Left lobe of liver (tissue), 2 donors: ENCODE data around the gene GNL2. TPM values are rescaled to one million over a fixed set of nuclear protein-coding genes. Genes with fewer than 3 reads are reported as not detected.
"Not testable (repeated sequence)": the region's sequence is repeated elsewhere in the genome, so short reads cannot be mapped to it uniquely, and the experiment has no call there.

Experiments used
- ATAC-seq: fragments of 200-7000 bp; cut with Tn5 transposase; one replicate; pipeline ENCODE4 v1.9.1; 2020; ENCODE audit warnings: mild to moderate bottlenecking, moderate library complexity
- DNase-seq: peaks from one replicate; pipeline ENCODE4 v3.0.0-alpha.2; 2020; ENCODE audit warnings: low spot score
- total RNA-seq: library from RNA; stranded (reverse); gene quantifications from one replicate; pipeline ENCODE4 v1.2.1, GENCODE V29; 2021
- donor health status: DM: no; HTN: no; CAD: no; lungs with moderate emphysema.
- donor health status: DM: no; HTN: yes; CAD: no.

The GNL2 gene
- total RNA-seq, 1 donor from 2014 or later, result 11.5 TPM

GRCh38 chr1:37609002-37609401 is 13.3 kb upstream of the GNL2 start:
- DNase-seq, result no peak

GRCh38 chr1:37606481-37607263 is 10.9 kb upstream of the GNL2 start:
- DNase-seq (no peak), ATAC-seq (no peak)

More at GRCh38 chr1:37609002-37609401, 13.3 kb upstream of the GNL2 start:
- no peak for ATAC-seq

GRCh38 chr1:37605806-37606474 is 10.2 kb upstream of the GNL2 start:
- no peak for ATAC-seq
- no peak for DNase-seq

GRCh38 chr1:37605061-37605650 is 9.4 kb upstream of the GNL2 start:
- DNase-seq (no peak), ATAC-seq (no peak)

GRCh38 chr1:37602750-37603694 is 7.3 kb upstream of the GNL2 start:
- ATAC-seq (peak; percentile 77), DNase-seq (no peak)

- no peak for ATAC-seq
- DNase-seq, result no peak
Measured at GRCh38 chr1:37601441-37601840, 5.7 kb upstream of the GNL2 start.

GRCh38 chr1:37599940-37600339 is 4.2 kb upstream of the GNL2 start:
- no peak for DNase-seq

GRCh38 chr1:37596182-37596667 is 488 bp upstream of the GNL2 start:
- ATAC-seq (no peak), DNase-seq (no peak)

More at GRCh38 chr1:37599940-37600339, 4.2 kb upstream of the GNL2 start:
- ATAC-seq, result no peak

GRCh38 chr1:37593726-37594125 is 2.0 kb downstream of the GNL2 start:
- DNase-seq (no peak), ATAC-seq (no peak)

- DNase-seq, result no peak
- no peak for ATAC-seq
Measured at GRCh38 chr1:37588939-37589338, 6.8 kb downstream of the GNL2 start.

GRCh38 chr1:37584544-37584943 is 11.2 kb downstream of the GNL2 start:
- not testable (repeated sequence) for DNase-seq, ATAC-seq

- ATAC-seq, result no peak
Measured at GRCh38 chr1:37575692-37576091, 20.0 kb downstream of the GNL2 start.

GRCh38 chr1:37574834-37575480 is 20.8 kb downstream of the GNL2 start:
- no peak for DNase-seq
- no peak for ATAC-seq

More at GRCh38 chr1:37575692-37576091, 20.0 kb downstream of the GNL2 start:
- DNase-seq, result no peak

- DNase-seq (no peak), ATAC-seq (no peak)
Measured at GRCh38 chr1:37570528-37571334, 25.0 kb downstream of the GNL2 start.

- ATAC-seq, result no peak
- DNase-seq, result no peak
Measured at GRCh38 chr1:37567023-37567422, 28.7 kb downstream of the GNL2 start.

GRCh38 chr1:37564892-37565291 is 30.8 kb downstream of the GNL2 start:
- no peak for ATAC-seq

GRCh38 chr1:37562984-37563383 is 32.8 kb downstream of the GNL2 start:
- no peak for ATAC-seq
- DNase-seq, result no peak

More at GRCh38 chr1:37564892-37565291, 30.8 kb downstream of the GNL2 start:
- no peak for DNase-seq

- peak; percentile 26 for ATAC-seq
- DNase-seq, result no peak
Measured at GRCh38 chr1:37561133-37562132, 34.3 kb downstream of the GNL2 start.
